Endothelial cell (in vitro differentiated cells): ENCODE results near the gene SH2D6. TPM values are rescaled to one million over a fixed set of nuclear protein-coding genes. Genes with fewer than 3 reads are reported as not detected.

Experiments
- DNase-seq: peaks from one replicate; pipeline ENCODE4 v3.0.0; 2021; ENCODE audit warnings: low spot score
- H3K27ac Mint-ChIP-seq: one replicate; pipeline ENCODE4 v1.8.0; 2021; ENCODE audit warnings: mixed read lengths, inconsistent platforms; ENCODE audit not compliant: unreplicated experiment
- H3K27me3 Mint-ChIP-seq: one replicate; pipeline ENCODE4 v1.8.0; 2021; ENCODE audit warnings: mild to moderate bottlenecking, moderate library complexity, mixed read lengths, inconsistent platforms; ENCODE audit not compliant: unreplicated experiment
- H3K36me3 Mint-ChIP-seq: one replicate; pipeline ENCODE4 v1.8.0; 2021; ENCODE audit warnings: mild to moderate bottlenecking, low read depth, mixed read lengths, inconsistent platforms; ENCODE audit not compliant: unreplicated experiment
- H3K4me1 Mint-ChIP-seq: one replicate; pipeline ENCODE4 v1.8.0; 2021; ENCODE audit warnings: mild to moderate bottlenecking, mixed read lengths, inconsistent platforms; ENCODE audit not compliant: unreplicated experiment
- H3K4me3 Mint-ChIP-seq: one replicate; pipeline ENCODE4 v1.8.0; 2021; ENCODE audit warnings: mild to moderate bottlenecking, mixed read lengths, inconsistent platforms; ENCODE audit not compliant: unreplicated experiment
- H3K9me3 Mint-ChIP-seq: one replicate; pipeline ENCODE4 v1.8.0; 2021; ENCODE audit warnings: mixed read lengths, inconsistent platforms; ENCODE audit not compliant: unreplicated experiment
- CTCF ChIP-seq: fragments of 200-600 bp; sonication (generic); IDR thresholded peaks from one replicate; pipeline ENCODE4 v1.5.0; 2021; ENCODE audit warnings: antibody characterized with exemption; ENCODE audit not compliant: unreplicated experiment
- total RNA-seq: library from RNA; stranded (reverse); fragmentation: NEBNext Ultra II Directional; extraction: Animal tissue kit (Norgen Biotek cat#: 25700); gene quantifications from one replicate; pipeline ENCODE4 v1.2.1, GENCODE V29; 2021; ENCODE audit not compliant: unreplicated experiment

Gene SH2D6
- total RNA-seq, 1 donor from 2014 or later: 0.33 TPM

DNA sequence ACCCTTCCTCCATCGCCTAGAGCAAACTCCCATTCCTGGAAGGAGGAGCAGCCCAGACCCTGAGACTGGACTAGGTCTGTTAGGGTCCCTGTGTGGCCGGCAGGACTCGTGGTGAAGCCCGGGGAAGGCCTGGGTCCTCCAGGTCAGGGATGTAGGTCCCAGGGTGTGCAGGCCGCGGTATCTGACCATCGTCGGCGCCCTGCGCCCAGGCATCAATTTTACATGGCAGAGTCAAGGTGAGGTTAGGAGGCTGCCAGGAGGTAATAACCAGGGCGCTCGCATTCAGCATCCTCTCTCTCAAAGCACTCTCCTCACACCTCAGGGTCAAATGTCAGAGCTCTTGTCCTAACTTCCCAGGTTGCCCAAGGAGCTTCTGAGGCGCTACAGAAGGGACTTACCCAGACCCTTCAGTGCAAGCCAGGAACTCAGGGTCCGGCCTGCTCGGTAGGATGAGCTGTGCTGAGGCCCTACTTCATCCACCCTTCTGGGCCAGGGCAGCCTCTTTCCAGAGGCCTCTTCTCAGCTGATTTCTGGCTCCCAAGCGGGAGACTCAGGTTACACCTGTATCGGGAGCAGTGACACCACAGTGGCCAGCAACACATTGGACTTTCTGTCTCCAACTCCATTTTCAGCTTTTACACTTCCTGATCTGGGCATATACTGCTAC is 628 bp downstream of the SH2D6 start:
- H3K4me1 Mint-ChIP-seq: peaks cover 29% of the 10 kb centered on the region
- DNase-seq: no peak
- no peaks in the 10 kb centered on the region for H3K36me3 Mint-ChIP-seq
- peak overlapping the region; percentile 18 for H3K27ac Mint-ChIP-seq
- H3K27me3 Mint-ChIP-seq: peaks cover 7% of the 10 kb centered on the region
- no peak for TF ChIP-seq CTCF
- H3K4me3 Mint-ChIP-seq: peak overlapping the region; percentile 89
- H3K9me3 Mint-ChIP-seq: no peaks in the 10 kb centered on the region

GRCh38 chr2:85420536-85421259 is 2.2 kb downstream of the SH2D6 start:
- Mint-ChIP-seq H3K4me3 (no peak overlapping the region), H3K36me3 (no peaks in the 10 kb centered on the region), H3K27ac (peak overlapping the region; percentile 97), H3K9me3 (no peaks in the 10 kb centered on the region), H3K27me3 (peaks cover 7% of the 10 kb centered on the region), H3K4me1 (peaks cover 29% of the 10 kb centered on the region)
- peak; percentile 100 for TF ChIP-seq CTCF
- peak; percentile 91 for DNase-seq

- H3K27me3 Mint-ChIP-seq: peaks cover 9% of the 10 kb centered on the region
- no peak for DNase-seq
- peak overlapping the region; percentile 97 for H3K27ac Mint-ChIP-seq
- H3K36me3 Mint-ChIP-seq: no peaks in the 10 kb centered on the region
- peak overlapping the region; percentile 50 for H3K4me3 Mint-ChIP-seq
- TF ChIP-seq CTCF: no peak
- peaks cover 31% of the 10 kb centered on the region for H3K4me1 Mint-ChIP-seq
- no peaks in the 10 kb centered on the region for H3K9me3 Mint-ChIP-seq
Observed at GRCh38 chr2:85421260-85422071, 3.0 kb downstream of the SH2D6 start.

GRCh38 chr2:85422072-85422457 is 3.6 kb downstream of the SH2D6 start:
- no peak for DNase-seq
- peaks cover 31% of the 10 kb centered on the region for H3K4me1 Mint-ChIP-seq
- peaks cover 9% of the 10 kb centered on the region for H3K27me3 Mint-ChIP-seq
- peak overlapping the region; percentile 97 for H3K27ac Mint-ChIP-seq
- peak overlapping the region; percentile 50 for H3K4me3 Mint-ChIP-seq
- no peaks in the 10 kb centered on the region for H3K9me3 Mint-ChIP-seq
- TF ChIP-seq CTCF: no peak
- H3K36me3 Mint-ChIP-seq: no peaks in the 10 kb centered on the region
